NCI-H510A (cell line): ENCODE measurements around the gene CNIH3.
"Not testable (repeated sequence)": the region's sequence is repeated elsewhere in the genome, so short reads cannot be mapped to it uniquely, and the experiment has no call there.

Source experiments
- DNase-seq: peaks from one replicate; lab custom pipeline; 2025; lab: John Stamatoyannopoulos, UW

CNIH3 gene

DNA sequence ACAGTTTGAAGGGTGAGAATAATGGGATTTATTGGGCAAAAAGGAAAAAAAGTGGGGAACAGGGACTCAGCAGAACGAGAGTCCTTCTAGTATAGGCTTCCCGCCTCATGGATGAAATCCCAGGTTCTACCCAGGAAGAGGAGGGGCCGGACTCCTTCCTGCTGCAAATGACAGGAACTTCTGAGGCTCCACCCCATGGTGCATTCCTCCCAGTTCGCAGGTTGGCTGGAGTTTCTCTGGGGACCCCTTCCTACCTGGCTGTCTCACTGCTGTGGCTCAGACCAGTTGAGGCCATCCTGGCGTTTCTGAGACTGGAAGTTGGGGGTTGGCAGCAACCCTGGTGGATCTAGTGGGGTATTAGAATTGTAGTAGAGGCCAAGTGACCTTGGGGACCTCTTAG lies 27.5 kb downstream of the CNIH3 start:
- DNase-seq, result no peak

DNA sequence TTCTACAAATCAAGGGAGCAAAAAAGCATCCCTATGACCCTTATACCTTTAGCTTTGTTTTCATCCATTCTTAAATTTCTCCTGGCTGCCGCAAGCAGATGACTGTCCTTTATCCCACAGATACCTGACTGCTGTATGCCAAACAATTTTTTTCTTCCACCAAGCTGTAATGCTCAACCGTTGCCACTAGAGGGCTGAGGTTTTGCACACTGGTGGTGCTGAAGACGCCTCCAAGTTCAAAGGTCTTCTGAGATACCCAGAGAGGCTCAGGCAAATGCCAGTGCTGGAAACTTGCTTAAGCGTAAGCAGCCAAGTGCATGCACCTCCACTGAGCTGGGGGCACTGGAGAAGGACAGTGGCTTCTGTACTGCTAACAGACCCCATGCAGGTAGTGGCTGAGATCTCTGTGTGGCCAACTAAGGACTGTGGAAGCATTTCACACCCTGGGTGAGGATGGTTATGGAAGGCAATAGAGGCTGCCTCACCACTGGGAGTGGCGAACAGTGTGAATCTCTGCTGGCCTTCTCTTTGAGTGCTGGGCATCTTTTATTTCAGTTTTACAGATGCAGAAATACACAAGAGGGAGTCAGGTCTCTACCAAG lies 28.5 kb downstream of the CNIH3 start:
- DNase-seq, result no peak

DNA sequence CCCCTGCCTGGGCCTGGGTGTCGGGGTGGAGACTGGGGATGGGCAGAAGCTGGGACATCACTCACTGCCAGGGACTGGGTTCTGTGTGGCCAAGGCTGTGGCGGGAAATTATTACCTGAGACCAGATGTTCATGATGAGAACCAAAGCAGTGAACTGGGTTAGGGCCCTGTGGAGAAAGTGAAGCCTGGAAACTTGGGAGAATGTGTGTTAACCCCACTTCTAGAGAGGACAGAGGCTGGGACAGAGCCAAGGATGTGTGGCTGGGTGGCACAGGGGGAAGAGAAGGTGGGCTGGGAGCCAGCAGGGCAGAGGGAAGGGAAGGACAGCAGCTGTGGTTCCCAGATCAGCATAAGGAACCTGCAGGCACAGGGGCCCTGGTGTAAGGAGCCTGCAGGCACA lies 31.3 kb downstream of the CNIH3 start:
- DNase-seq, result no peak

DNA sequence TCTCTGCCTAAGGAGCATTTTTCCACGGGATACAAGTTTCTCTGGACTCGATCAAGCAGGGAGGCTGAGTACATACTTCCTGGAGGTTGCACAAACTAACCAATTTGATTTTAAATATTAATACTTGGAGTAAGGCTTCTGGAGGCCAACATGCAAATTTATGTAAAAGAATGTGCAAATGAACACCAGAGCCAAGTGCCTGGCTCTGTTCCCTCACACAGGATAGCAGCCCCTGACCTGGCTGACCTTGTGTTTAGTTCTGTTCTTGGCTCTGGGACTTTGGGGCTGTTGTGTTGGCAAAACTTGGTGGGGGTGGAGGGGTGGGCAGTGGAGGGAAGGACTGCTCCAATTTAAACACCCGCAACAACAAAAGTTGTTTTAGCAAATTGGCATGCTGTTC lies 34.2 kb downstream of the CNIH3 start:
- no peak for DNase-seq

DNA sequence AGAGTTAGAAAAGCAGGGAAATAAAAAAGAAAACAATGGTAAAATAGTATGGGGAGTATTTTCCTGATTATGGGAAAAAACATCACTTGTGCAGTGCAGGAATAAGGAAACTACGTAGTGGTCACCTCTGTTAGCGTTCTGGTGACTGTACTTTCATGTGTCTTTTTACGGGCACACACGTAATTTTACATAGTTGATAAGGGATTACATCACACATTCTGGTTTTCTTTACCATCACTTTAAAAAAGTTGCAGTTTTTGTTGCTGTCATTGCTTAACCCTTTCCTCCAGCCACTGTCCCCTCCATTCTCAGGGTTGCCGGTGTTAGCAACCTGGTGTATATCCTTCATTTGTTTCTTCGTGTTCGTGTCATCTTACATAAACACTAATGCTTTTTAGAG lies 35.1 kb downstream of the CNIH3 start:
- no peak for DNase-seq

DNA sequence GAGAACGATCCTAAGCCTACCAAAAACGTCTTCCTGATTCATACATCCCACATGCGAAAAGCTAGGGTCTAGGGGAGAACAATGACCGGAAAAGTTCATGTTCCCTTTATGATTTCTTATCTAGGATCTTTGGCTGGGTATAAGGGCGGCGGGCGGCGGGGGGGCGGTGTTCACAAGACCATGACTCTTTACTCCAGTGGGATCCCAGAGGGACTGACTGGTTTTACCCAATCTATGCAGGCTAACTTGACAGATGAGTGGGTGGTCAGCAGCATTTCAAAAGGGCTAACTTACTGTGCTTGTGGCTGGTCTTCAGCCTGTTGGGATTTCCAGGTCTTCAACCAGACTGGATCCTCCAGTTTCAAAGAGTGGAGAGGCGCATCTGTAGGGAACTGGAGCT lies 40.3 kb downstream of the CNIH3 start:
- no peak for DNase-seq

DNA sequence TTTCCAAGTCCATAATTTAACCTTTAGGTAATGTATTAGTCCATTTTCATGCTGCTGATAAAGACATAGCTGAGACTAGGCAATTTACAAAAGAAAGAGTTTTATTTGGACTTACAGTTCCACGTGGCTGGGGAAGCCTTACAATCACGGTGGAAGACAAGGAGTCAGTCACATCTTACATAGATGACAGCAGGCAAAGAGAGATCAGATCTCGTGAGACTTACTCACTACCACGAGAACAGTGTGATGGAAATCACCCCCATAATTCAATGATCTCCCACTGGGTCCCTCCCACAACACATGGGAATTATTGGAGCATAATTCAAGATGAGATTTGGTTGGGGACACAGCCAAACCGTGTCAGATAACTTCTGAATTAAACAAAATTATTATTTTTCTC lies 44.0 kb downstream of the CNIH3 start:
- DNase-seq, result no peak

DNA sequence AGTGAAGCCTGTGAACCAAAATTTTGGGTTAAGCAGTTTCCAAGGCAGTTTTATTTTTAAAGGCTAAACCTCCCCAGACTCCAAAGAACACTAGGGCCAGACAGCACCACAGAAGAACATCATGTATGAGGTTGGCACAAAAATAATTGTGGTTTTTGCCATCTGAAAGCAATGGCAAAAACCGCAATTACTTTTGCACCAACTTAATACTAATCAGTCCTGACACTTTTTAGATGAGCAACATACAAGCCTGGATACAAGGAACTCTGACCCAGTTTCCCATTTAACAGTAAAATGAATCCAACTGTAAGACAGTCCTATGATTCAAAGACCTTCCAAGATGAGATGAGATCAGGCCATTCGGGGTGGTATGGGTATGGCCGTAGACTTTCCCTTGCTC lies 46.8 kb downstream of the CNIH3 start:
- no peak for DNase-seq

DNA sequence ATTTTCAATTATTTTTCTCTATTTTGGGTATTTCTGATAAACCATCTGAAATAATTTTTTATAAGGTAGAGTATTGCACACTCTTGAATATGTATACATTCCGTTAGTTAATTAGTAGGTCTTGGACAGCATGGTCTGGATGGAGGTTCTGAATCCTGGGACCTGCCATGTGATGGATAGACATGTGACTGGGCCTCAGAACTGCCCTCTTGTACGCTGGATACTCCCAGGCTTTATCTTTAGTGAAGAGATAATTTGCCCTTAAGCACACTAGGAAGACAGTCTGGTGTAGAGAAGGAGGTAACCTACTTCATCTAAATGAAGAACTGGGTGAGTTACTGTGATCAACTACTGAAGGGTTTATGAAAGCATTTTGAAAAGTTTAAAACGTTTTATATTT lies 48.9 kb downstream of the CNIH3 start:
- no peak for DNase-seq

DNA sequence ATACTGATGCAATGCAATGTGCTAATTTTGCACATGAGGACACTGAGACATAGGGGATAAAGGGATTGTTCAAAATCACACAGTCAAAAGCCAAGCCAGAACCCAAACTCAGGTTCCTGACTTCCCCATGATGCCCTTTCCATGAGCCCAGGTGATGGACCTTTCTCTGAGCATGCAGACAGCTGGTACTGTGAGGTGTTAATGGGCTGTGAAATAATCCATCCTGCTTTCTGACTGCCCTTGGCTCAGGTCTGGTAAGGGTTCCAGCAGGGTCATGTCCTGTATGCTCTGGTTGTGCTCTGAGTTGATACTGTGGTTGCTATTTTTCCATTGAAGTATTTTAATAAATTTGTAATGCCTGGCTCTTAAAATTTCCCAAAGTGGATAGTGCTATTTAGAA lies 50.0 kb downstream of the CNIH3 start:
- DNase-seq, result no peak

DNA sequence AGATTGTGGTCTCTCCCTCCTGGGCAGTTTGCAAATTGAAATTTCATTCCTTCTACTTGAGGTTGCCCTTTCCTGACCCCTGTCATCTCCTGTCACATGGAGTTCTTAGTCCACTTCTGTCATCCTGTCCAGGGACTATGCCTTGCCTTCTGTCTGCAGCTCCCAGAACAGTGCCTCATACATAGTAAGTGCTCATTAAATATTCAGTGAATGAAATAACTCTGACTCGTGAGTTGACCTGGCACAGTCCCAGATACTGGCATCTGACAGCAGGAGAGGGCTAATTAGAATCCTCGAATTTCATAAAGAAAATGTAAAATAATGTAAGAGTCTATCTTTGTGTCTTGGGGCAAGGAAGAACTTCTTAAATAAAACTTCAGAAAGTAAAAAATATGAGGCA lies 50.8 kb downstream of the CNIH3 start:
- DNase-seq, result no peak

DNA sequence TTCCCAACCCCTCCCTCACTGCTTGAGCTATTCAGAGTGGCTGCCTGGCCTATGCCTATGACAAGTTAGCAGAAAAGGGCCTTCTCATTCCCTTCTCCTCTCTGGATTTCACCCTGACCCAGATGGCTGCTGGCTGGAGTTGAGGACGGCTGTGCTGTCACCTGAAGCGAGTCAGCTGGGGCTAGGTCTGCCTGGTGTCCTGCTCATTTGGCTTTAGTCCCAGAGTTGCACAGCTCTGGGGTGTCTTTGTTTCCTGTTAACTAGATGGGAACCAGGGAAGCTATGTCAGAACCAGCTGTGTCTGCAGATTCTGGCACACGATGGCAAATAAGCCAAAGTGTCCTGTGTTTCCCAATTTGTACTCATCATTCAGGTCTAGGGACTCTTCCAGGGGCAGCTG lies 52.9 kb downstream of the CNIH3 start:
- no peak for DNase-seq

DNA sequence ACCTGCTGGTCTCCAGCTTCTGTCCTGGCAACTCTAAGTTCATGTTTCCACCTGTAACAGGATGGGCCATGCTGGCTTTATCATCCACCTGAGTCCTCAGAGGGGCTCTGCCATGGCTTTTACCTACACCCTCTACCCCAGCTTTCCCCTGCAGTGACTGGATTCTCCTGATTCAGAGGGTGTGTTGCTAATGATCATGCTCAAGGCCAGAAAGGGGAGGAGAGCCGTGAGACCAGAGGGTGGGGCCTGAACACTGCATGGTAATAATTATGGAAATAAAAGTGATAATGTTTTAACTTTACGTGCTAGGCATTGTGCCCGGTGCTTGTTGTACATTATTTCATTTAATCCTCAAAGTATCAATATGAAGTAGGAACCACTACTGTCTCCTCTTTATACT lies 53.3 kb downstream of the CNIH3 start:
- no peak for DNase-seq

DNA sequence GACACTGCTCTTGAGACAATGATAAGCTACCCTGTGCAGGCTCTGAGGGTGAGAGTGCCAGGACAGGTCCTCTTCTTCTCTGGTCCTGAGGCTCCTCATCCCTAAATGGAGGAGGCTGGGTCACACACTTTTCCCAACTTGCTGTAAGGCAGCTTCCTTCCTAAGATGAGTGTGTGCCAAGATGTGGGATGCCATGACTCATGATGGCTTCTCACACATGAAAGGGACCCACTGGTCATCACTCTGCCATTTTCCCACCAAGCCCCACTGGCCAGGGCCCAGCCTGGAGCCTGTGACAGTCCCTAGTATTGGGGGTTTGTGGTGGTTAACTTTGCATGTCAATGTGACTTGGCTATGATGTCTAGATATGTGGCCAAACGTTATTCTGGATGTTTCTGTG lies 54.4 kb downstream of the CNIH3 start:
- DNase-seq, result no peak

DNA sequence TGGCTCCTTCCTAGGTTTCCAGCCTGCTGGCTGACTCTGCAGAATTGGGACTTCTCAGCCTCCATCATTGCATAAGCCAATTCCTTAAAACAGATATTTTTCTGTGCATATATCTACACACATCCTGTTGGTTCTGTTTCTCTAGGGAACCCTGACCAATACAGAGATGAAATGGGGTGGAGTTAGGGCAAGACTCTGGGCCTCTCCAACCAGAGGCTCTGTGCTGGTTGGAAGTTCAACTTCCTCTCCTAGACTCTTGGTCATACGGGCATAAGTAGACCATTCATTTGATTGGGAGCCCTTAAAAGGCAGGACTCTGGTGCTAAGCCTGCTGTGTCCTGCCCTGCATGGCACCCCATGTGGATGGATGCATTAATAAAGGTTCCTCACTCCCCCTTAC lies 55.0 kb downstream of the CNIH3 start:
- no peak for DNase-seq

DNA sequence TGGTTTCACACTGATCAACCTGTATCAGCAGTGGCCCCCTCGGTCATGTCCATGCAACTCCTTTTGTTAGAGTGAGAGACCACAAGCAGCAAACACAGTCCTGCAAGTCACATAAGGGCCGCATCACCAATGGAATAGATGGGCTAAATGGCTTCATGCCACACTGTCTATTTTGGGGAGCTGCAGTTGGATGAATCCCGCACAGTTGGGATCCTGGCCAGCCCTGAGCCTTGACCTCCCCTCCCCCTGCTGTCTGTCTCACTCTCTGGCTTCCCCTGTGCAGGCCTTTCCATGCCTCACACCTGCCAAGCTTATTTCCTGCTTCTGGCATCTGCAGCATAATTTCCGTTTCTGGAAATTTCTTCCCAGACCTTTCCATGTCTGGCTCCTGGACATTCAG lies 57.0 kb downstream of the CNIH3 start:
- DNase-seq, result no peak

DNA sequence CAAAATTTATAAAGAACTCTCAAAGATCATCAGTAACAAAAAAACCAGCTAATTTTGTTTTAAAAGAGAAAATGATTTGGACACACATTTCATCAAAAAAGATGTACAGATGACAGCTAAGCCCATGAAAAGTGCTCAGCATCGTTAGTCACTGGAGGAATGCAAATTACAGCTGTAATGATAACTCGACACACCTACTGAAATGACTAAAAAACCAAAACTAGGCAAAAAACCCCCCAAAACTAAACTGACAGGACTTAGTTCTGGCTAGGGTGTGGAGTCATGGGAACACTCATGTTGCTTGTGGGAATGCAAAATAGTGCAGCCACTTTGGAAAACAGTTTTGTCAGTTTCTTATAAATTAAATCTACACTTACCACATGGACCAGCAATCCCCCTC lies 59.5 kb downstream of the CNIH3 start:
- DNase-seq, result no peak

DNA sequence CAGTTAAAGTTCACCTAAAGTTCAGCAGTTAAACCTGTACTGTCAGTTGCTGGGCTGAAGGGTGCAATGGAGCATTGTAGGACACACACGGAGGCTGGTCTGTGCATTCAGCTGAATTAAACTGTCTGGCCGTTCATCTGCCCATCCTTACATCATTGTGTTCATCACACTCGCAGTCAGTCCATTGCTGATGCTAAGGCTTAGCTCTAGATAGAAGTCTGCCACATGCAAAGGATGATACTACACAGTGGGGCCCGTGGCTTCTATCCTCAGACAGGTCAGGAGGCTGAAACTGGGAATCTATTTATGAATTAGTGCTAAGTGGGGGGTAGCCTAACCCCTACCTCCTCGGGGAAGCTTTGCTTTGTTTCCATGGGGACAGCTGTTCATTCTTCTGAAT lies 60.4 kb downstream of the CNIH3 start:
- DNase-seq, result no peak

DNA sequence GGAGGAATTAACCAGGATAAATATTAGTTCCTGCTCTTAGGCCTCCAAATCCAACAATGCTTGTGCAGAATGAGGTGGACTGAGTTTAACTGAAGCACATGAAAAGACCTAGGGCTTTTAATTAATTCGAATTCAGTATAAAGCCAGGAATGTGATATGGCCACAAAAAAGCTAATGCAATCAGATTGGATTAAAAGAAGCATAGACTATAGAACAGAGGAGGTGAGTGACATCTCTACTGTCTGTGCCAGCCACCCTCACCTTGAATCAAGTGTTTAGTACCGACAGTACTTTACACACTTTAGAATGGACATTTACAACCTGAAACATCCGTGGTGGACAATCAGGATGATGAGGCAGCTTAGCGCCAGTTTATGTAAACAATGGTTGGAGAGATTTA lies 62.1 kb downstream of the CNIH3 start:
- DNase-seq, result no peak

DNA sequence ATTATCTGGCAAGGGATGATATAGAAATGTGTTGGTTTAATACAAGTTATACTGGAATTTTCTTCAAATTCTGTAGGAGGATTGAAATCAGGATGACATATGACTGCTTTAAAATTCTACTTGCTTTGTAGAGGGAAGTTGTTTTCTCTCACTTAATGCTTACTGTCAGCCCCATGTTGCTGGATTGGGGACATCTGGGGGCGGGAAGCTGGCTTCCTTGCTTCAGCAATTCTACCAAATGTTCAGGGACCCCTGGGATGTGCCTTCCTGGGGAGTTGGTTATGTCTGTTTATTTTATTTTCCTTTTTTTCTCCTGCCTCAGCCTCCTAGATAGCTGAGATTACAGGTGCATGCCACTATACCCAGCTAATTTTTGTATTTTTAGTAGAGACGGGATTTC lies 63.5 kb downstream of the CNIH3 start:
- no peak for DNase-seq

DNA sequence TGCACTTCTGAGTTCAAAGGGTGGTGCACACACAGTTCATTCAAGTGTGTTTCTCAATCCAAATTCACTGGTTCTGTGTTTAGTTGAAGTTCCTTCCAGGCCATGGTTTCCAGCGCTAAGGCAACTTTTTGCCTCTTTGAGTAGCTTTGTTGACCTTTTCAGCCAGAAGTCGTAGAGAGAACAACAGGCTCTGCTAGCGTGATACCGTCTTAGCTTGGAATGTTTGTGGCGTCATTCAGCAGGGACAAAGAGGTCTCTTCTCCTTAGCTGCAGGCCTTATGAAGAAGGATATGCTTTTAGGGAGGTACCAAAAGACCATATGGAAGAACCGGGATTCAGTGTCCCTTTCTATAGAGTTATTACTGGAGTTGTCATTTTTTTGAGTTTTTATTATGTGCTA lies 65.7 kb downstream of the CNIH3 start:
- no peak for DNase-seq

DNA sequence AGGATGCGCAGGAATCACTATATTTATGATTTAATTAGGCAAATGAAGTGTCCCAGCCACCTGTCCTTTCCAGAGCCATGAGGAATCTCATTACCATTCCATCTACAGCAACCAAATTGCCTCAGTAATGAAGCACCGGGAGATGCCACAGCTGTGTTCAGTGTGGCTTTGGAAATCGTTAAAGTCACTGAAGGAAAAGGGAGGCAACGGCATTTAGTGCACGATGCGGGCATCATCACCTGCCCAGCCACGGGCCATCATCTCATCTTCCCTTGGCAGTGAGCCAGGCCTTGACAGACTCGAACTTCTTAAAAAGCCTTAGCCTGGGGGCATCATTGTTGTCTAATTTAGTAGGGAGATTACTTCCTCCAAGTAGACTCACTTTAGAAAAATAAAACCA lies 67.8 kb downstream of the CNIH3 start:
- no peak for DNase-seq

DNA sequence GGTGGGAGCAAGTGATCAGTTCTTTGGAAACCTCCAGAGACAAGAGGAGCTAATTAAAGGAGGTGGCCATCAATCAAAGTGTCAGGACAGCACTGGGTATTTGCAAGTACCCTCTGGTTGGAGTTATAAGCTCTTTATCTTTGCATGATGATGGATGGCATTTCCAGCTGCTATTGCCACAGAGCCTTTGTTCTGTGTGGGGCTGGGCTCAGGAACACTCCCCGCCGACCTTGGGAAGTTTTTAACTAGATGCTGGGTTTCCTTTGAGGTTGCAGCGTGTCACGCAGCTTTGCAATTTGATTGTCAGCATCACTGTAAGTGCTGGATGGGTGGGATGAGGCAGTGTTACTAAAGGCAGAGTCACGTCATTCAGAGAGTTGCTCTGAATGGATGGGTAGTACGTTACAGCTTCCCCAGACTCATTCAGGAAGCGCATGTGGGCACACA lies 68.9 kb downstream of the CNIH3 start:
- DNase-seq, result no peak

DNA sequence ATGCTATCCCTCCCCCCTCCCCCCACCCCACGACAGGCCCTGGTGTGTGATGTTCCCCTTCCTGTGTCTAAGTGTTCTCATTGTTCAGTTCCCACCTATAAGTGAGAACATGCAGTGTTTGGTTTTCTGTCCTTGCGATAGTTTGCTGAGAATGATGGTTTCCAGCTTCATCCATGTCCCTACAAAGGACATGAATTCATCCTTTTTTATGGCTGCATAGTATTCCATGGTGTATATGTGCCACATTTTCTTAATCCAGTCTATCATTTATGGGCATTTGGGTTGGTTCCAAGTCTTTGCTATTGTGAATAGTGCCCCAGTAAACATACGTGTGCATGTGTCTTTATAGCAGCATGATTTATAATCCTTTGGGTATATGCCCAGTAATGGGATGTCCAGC lies 70.0 kb downstream of the CNIH3 start:
- DNase-seq, result not testable (repeated sequence)

DNA sequence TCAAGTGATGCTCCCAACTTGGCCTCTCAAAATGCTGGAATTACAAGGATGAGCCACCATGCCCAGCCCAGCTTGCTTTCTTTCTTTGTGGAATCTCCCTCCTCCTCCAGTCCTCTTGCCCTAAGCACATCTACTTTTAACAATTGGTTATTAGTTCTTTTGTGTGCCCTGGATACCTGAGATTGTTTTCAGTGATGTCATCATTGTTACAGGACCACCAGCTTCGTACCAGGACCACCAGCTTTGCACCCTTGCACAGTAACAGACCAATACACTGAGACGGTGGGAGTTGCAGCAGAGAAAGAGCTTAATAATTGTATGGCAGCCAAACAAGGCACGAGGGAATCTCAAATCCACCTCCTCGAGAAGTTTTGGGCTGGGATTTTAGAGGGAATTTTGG lies 71.3 kb downstream of the CNIH3 start:
- no peak for DNase-seq
